PC-9 (cell line): ENCODE results near the gene LYRM1. TPM values are rescaled to one million over a fixed set of nuclear protein-coding genes. Genes with fewer than 3 reads are reported as not detected.
"Not testable (repeated sequence)": the region's sequence is repeated elsewhere in the genome, so short reads cannot be mapped to it uniquely, and the experiment has no call there.

Experiments
- BruUV-seq: library from RNA; stranded (reverse); fragments of 400-500 nt; replicated peaks from 2 replicates; lab custom pipeline; 2021; lab: Mats Ljungman, UMichigan
- CTCF ChIA-PET: fragments of 300-600 bp; sonication (Branson Sonifier 250); formaldehyde crosslinking; loops from one replicate; lab custom pipeline; 2022; ENCODE audit warnings: antibody characterized with exemption; lab: Charles Lee
- POLR2A ChIA-PET: fragments of 300-600 bp; sonication (Branson Sonifier 250); formaldehyde crosslinking; loops from one replicate; lab custom pipeline; 2022; ENCODE audit warnings: antibody characterized with exemption; ENCODE audit not compliant: unreplicated experiment; lab: Charles Lee
- DNase-seq, 2 experiments: peaks; one replicate each; pipeline versions ENCODE4 v3.0.0 to v3.0.0-alpha.2; 2015 to 2022; ENCODE audit warnings: mixed read lengths in 1 of 2
- H2AFZ ChIP-seq: fragments of 200-600 bp; sonication (generic); 2 replicates; pipeline ENCODE4 v1.8.1; 2017; ENCODE audit warnings: antibody characterized with exemption
- H3F3A ChIP-seq: fragments of 200-600 bp; sonication (generic); 2 replicates; pipeline ENCODE4 v1.8.1; 2017; ENCODE audit warnings: antibody characterized with exemption, mild to moderate bottlenecking, low read depth; ENCODE audit not compliant: insufficient read depth
- H3K27ac ChIP-seq: fragments of 200-600 bp; sonication (generic); 2 replicates; pipeline ENCODE4 v1.6.1; 2016; ENCODE audit warnings: mixed run types
- H3K27me3 ChIP-seq: fragments of 200-600 bp; sonication (generic); 2 replicates; pipeline ENCODE4 v1.6.1; 2016; ENCODE audit warnings: low read depth, mixed run types; ENCODE audit not compliant: insufficient read depth
- H3K36me3 ChIP-seq: fragments of 200-600 bp; sonication (generic); 2 replicates; pipeline ENCODE4 v1.6.1; 2016; ENCODE audit warnings: low read depth, mixed run types
- H3K4me1 ChIP-seq: fragments of 200-600 bp; sonication (generic); replicated peaks from 2 replicates; pipeline ENCODE4 v1.6.1; 2016; ENCODE audit warnings: mixed run types; ENCODE audit not compliant: insufficient read depth
- H3K4me2 ChIP-seq: fragments of 200-600 bp; sonication (generic); 2 replicates; pipeline ENCODE4 v1.6.1; 2017; ENCODE audit warnings: mixed run types
- H3K4me3 ChIP-seq: fragments of 200-600 bp; sonication (generic); 2 replicates; pipeline ENCODE4 v1.6.1; 2016; ENCODE audit warnings: mixed run types
- H3K79me2 ChIP-seq: fragments of 200-600 bp; sonication (generic); 2 replicates; pipeline ENCODE4 v1.6.1; 2017; ENCODE audit warnings: low read depth, mixed run types
- H3K9me2 ChIP-seq: fragments of 200-600 bp; sonication (generic); 2 replicates; pipeline ENCODE4 v1.8.1; 2017; ENCODE audit warnings: mild to moderate bottlenecking; ENCODE audit not compliant: insufficient read depth
- H3K9me3 ChIP-seq: fragments of 200-600 bp; sonication (generic); 2 replicates; pipeline ENCODE4 v1.8.1; 2016; ENCODE audit warnings: low read depth; ENCODE audit not compliant: insufficient read depth
- H4K20me1 ChIP-seq: fragments of 200-600 bp; sonication (generic); 2 replicates; pipeline ENCODE4 v1.8.1; 2017; ENCODE audit not compliant: insufficient read depth
- CTCF ChIP-seq: fragments of 200-600 bp; sonication (generic); conservative IDR thresholded peaks from 2 replicates; pipeline ENCODE4 v1.6.1; 2017; ENCODE audit warnings: mixed run types, antibody characterized with exemption, mild to moderate bottlenecking, moderate library complexity
- EZH2 ChIP-seq: fragments of 200-600 bp; sonication (generic); IDR thresholded peaks from 2 replicates; pipeline ENCODE4 v1.8.0; 2017; ENCODE audit warnings: antibody characterized with exemption, low read depth
- intact Hi-C: fragments of 100-400 bp; cut with micrococcal nuclease; formaldehyde crosslinking; loops from one replicate; pipeline ENCODE4 v1.10.0; 2022; ENCODE audit not compliant: unreplicated experiment
- total RNA-seq: library from RNA; stranded (reverse); gene quantifications from 2 replicates; pipeline ENCODE4 v1.2.3, GENCODE V29; 2021

Gene LYRM1
- total RNA-seq, 1 experiment from 2014 or later = 51.7 TPM

GRCh38 chr16:20859699-20860098 is 40.9 kb upstream of the LYRM1 start:
- Histone ChIP-seq H3K79me2 (peaks cover 21% of the 10 kb centered on the region), H3K9me3 (no peaks in the 10 kb centered on the region), H2AFZ (no peak overlapping the region), H3K36me3 (peaks cover 13% of the 10 kb centered on the region; the same call in 1 of the 2 replicates), H4K20me1 (peaks cover 6% of the 10 kb centered on the region; the same call in 1 of the 2 replicates), H3K9me2 (no peaks in the 10 kb centered on the region), H3K4me3 (no peak overlapping the region), H3K4me2 (no peak overlapping the region), H3K27ac (no peak overlapping the region), H3F3A (no peaks in the 10 kb centered on the region), H3K27me3 (no peaks in the 10 kb centered on the region), H3K4me1 (no peaks in the 10 kb centered on the region)
- CTCF ChIA-PET = no interaction called here
- POLR2A ChIA-PET = no interaction called here
- intact Hi-C loops = no loop called here
- no TSS peak for BruUV-seq
- no peak for DNase-seq
- no peak for TF ChIP-seq CTCF
- no peak for TF ChIP-seq EZH2

GRCh38 chr16:20860361-20860760 is 40.2 kb upstream of the LYRM1 start:
- intact Hi-C loops = no loop called here
- POLR2A ChIA-PET = no interaction called here
- H3F3A ChIP-seq = peaks cover 1% of the 10 kb centered on the region; the same call in 1 of the 2 replicates
- no peak for DNase-seq
- H3K79me2 ChIP-seq = peaks cover 28% of the 10 kb centered on the region
- H3K4me3 ChIP-seq = no peak overlapping the region
- H4K20me1 ChIP-seq = peaks cover 6% of the 10 kb centered on the region; the same call in 1 of the 2 replicates
- H3K9me3 ChIP-seq = no peaks in the 10 kb centered on the region
- H3K27me3 ChIP-seq = no peaks in the 10 kb centered on the region
- peaks cover 13% of the 10 kb centered on the region; the same call in 1 of the 2 replicates for H3K36me3 ChIP-seq
- no peak overlapping the region for H3K27ac ChIP-seq
- H3K4me1 ChIP-seq = peaks cover 2% of the 10 kb centered on the region
- BruUV-seq = no TSS peak
- no peak overlapping the region for H2AFZ ChIP-seq
- CTCF ChIA-PET = no interaction called here
- H3K9me2 ChIP-seq = no peaks in the 10 kb centered on the region
- no peak overlapping the region for H3K4me2 ChIP-seq
- TF ChIP-seq CTCF = no peak
- no peak for TF ChIP-seq EZH2

- H3K4me2 ChIP-seq, H4K20me1 ChIP-seq, H3K4me1 ChIP-seq, H3K27ac ChIP-seq, POLR2A ChIA-PET, H3K27me3 ChIP-seq, CTCF ChIA-PET, H3F3A ChIP-seq, DNase-seq, H3K9me2 ChIP-seq, H3K4me3 ChIP-seq, BruUV-seq, H2AFZ ChIP-seq, H3K9me3 ChIP-seq, intact Hi-C loops: not testable (repeated sequence)
- H3K79me2 ChIP-seq = peaks cover 34% of the 10 kb centered on the region
- H3K36me3 ChIP-seq = peaks cover 13% of the 10 kb centered on the region; the same call in 1 of the 2 replicates
Measured at GRCh38 chr16:20860995-20861394, 39.6 kb upstream of the LYRM1 start.
